ENCODE data around the gene CPLX1. TPM values are rescaled to one million over a fixed set of nuclear protein-coding genes. Genes with fewer than 3 reads are reported as not detected.
"Not testable (repeated sequence)": the region's sequence is repeated elsewhere in the genome, so short reads cannot be mapped to it uniquely, and the experiment has no call there.

CPLX1 gene
- total RNA-seq, 1 donor from 2014 or later = not detected

- Mint-ChIP-seq H3K4me1 (no peaks in the 10 kb centered on the region), H3K9me3 (no peaks in the 10 kb centered on the region), H3K27ac (no peak overlapping the region), H3K27me3 (peaks cover 15% of the 10 kb centered on the region), H3K4me3 (no peak overlapping the region), H3K36me3 (ENCODE audit: low read depth) (no peaks in the 10 kb centered on the region)
- DNase-seq = no peak
- intact Hi-C loops (cut with micrococcal nuclease) = no loop called here
- ChIA-PET CTCF (no interaction called here), POLR2A (no interaction called here)
- TF ChIP-seq CTCF (IDR thresholded peaks at IDR 0.05) = no peak
- ATAC-seq (ENCODE audit: low read depth) = no peak
Measured at GRCh38 chr4:807792-808191, 18.1 kb downstream of the CPLX1 start.

DNA sequence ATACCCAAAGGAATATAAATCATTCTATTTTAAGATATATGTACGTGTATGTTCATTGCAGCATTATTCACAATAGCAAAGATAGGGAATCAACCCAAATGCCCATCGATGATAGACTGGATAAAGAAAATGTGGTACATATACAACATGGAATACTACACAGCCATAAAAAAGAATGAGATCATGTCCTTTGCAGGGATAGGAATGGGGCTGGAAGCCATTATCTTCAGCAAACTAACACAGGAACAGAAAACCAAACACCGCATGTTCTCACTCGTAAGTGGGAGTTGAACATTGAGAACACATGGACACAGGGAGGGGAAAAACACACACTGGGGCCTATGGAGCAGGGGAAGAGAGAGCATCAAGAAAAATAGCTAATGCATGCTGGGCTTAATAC, 18.9 kb downstream of the CPLX1 start:
- H3K9me3 Mint-ChIP-seq; DNase-seq; H3K27ac Mint-ChIP-seq; intact Hi-C loops (cut with micrococcal nuclease); H3K4me3 Mint-ChIP-seq; CTCF ChIA-PET; ATAC-seq (ENCODE audit: low read depth); POLR2A ChIA-PET; H3K4me1 Mint-ChIP-seq; H3K36me3 Mint-ChIP-seq (ENCODE audit: low read depth): not testable (repeated sequence)
- peaks cover 12% of the 10 kb centered on the region for H3K27me3 Mint-ChIP-seq

- Mint-ChIP-seq H3K27me3 (peaks cover 8% of the 10 kb centered on the region), H3K9me3 (peaks cover 3% of the 10 kb centered on the region), H3K4me1 (no peaks in the 10 kb centered on the region), H3K36me3 (ENCODE audit: low read depth) (no peaks in the 10 kb centered on the region), H3K27ac (no peak overlapping the region), H3K4me3 (no peak overlapping the region)
- intact Hi-C loops (cut with micrococcal nuclease) = no loop called here
- ChIA-PET CTCF (no interaction called here), POLR2A (no interaction called here)
- TF ChIP-seq CTCF (IDR thresholded peaks at IDR 0.05) = no peak
- ATAC-seq (ENCODE audit: low read depth) (no peak), DNase-seq (no peak)
Measured at GRCh38 chr4:804804-805203, 21.1 kb downstream of the CPLX1 start.

DNA sequence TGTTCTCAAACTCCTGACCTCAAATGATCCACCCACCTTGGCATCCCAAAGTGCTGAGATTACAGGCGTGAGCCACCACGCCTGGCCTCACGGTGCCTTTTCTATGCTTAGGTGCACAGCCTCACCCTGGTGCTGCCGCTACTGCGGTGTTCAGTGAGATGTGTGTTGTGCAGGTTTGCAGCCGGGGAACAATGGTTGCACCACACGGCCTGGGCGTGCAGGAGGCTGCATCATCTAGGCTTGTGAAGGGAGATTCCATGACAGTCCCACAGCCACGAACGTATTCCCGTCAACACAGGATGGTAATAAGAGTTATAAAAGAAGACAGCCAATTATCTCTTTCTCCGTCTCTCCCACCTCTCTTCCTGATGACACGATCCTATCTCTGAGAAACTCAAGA, 22.0 kb downstream of the CPLX1 start:
- CTCF ChIA-PET = no interaction called here
- no peak for ATAC-seq (ENCODE audit: low read depth)
- no peak for TF ChIP-seq CTCF (IDR thresholded peaks at IDR 0.05)
- H3K4me3 Mint-ChIP-seq = no peak overlapping the region
- intact Hi-C loops (cut with micrococcal nuclease) = no loop called here
- H3K27me3 Mint-ChIP-seq = peaks cover 12% of the 10 kb centered on the region
- peaks cover 3% of the 10 kb centered on the region for H3K9me3 Mint-ChIP-seq
- H3K36me3 Mint-ChIP-seq (ENCODE audit: low read depth) = no peaks in the 10 kb centered on the region
- H3K4me1 Mint-ChIP-seq = peaks cover 3% of the 10 kb centered on the region
- no peak overlapping the region for H3K27ac Mint-ChIP-seq
- POLR2A ChIA-PET = no interaction called here
- no peak for DNase-seq

- Mint-ChIP-seq H3K4me3 (no peak overlapping the region), H3K27me3 (peaks cover 16% of the 10 kb centered on the region), H3K36me3 (ENCODE audit: low read depth) (no peaks in the 10 kb centered on the region), H3K27ac (no peak overlapping the region), H3K9me3 (peaks cover 3% of the 10 kb centered on the region), H3K4me1 (peaks cover 4% of the 10 kb centered on the region)
- DNase-seq (no peak), ATAC-seq (ENCODE audit: low read depth) (no peak)
- ChIA-PET POLR2A (no interaction called here), CTCF (no interaction called here)
- TF ChIP-seq CTCF (IDR thresholded peaks at IDR 0.05) = no peak
- intact Hi-C loops (cut with micrococcal nuclease) = no loop called here
Measured at GRCh38 chr4:801436-802124, 24.3 kb downstream of the CPLX1 start.

GRCh38 chr4:797066-797465, 28.9 kb downstream of the CPLX1 start:
- peaks cover 3% of the 10 kb centered on the region for H3K9me3 Mint-ChIP-seq

More at GRCh38 chr4:797066-797465, 28.9 kb downstream of the CPLX1 start:
- no peak for ATAC-seq (ENCODE audit: low read depth)
- no peak for DNase-seq
- Mint-ChIP-seq H3K4me3 (no peak overlapping the region), H3K4me1 (peaks cover 25% of the 10 kb centered on the region), H3K36me3 (ENCODE audit: low read depth) (no peaks in the 10 kb centered on the region), H3K27ac (no peak overlapping the region), H3K27me3 (peaks cover 41% of the 10 kb centered on the region)
- intact Hi-C loops (cut with micrococcal nuclease) = no loop called here
- CTCF ChIA-PET = no interaction called here
- POLR2A ChIA-PET = no interaction called here
- TF ChIP-seq CTCF (IDR thresholded peaks at IDR 0.05) = no peak
